ENCODE results near the gene GPR89A. TPM values are rescaled to one million over a fixed set of nuclear protein-coding genes. Genes with fewer than 3 reads are reported as not detected.

Gene GPR89A
- total and polyA plus RNA-seq, 2 of the 8 experiments (the other 6 are each of a cell fraction or from before 2014, with no cell fraction given), result 26.8 to 46.6 TPM

DNA sequence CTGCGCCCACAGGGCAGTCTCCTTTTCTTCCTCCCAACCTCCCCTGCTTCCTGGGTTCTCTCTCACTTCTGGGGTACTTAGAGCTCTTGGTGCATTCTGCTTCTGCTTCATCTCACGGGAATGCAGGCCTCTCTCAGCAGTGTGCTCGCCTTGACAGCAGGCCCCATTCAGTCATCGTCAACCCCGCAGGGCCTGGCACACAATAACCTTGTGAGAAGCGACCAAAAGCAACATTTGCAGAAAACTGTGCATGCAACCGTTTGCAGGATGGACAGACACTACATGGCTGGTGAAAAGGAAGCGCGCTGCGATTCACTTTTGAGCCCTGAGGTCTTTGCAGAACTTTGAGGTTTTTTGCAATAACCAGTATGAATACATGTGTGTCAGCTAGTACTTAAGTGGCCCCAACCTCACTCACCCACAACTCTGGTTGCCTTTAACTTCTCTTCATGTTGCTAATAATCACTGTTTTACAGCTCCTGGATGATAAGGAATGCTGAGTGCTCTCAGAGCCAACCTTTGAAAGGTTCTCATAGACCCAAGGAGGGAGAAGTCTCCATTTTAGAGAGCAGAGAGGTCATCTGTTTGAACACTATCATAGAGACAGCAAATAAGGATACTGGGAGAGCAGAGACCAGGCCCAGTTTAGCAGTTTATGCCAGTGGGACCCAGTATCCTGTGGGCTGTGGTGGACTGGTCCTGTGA is 109.0 kb downstream of the GPR89A start:
- Histone ChIP-seq H3K27me3 (replicated peaks in 1 of 4; ENCODE audit: control insufficient read depth in 3 of 4, extremely low read depth in 1 of 4, insufficient read depth in 3 of 4, low read length in 3 of 4) (peaks cover 0 to 7% (median 7%) of the 10 kb centered on the region in 4 experiments; a peak in 5 of 7 replicates), H2BK5ac (ENCODE audit: low read depth, low read length) (no peak overlapping the region), H3K9me3 (ENCODE audit: insufficient read depth in 2 of 2, low read depth in 1 of 2, low read length in 1 of 2) (no peaks in the 10 kb centered on the region), H3K56ac (replicated peaks; ENCODE audit: insufficient read length, low read depth, low read length) (no peak overlapping the region), H3K4ac (replicated peaks; ENCODE audit: insufficient read length, low read depth, low read length) (no peak overlapping the region), H3K23ac (ENCODE audit: insufficient read length) (no peak overlapping the region), H4K91ac (replicated peaks; ENCODE audit: insufficient read length, low read length) (no peak overlapping the region), H4K8ac (ENCODE audit: extremely low read depth, insufficient read depth, low read length) (no peak overlapping the region), H3K79me2 (ENCODE audit: control insufficient read depth in 1 of 2, insufficient read depth in 2 of 2, low read length in 2 of 2) (no peaks in the 10 kb centered on the region), H3K18ac (ENCODE audit: extremely low read depth, low read length) (no peak overlapping the region), H3K79me1 (ENCODE audit: low read depth, low read length) (no peaks in the 10 kb centered on the region), H2BK20ac (ENCODE audit: low read length) (no peak overlapping the region), H3K4me3 (ENCODE audit: extremely low read depth in 1 of 4, insufficient read depth in 2 of 4, low read depth in 3 of 4, low read length in 4 of 4) (no peak overlapping the region), H3K4me2 (ENCODE audit: insufficient read depth in 1 of 2, low read depth in 2 of 2, low read length in 2 of 2) (no peak overlapping the region), H3K9ac (replicated peaks in 1 of 4; ENCODE audit: extremely low read depth in 1 of 4, low read depth in 3 of 4, low read length in 3 of 4) (0 out of 7 replicates have a peak overlapping the region, but pooled peaks of 1 of the 4 experiments have one; percentile 2), H2AK5ac (ENCODE audit: low read depth, low read length) (no peak overlapping the region), H2BK120ac (replicated peaks; ENCODE audit: low read depth, low read length) (no peak overlapping the region), H2BK12ac (ENCODE audit: low read depth, low read length) (no peak overlapping the region), H2BK15ac (ENCODE audit: low read length) (no peak overlapping the region), H4K5ac (ENCODE audit: insufficient read length, low read depth, low read length) (no peak overlapping the region), H3K27ac (ENCODE audit: low read depth, low read length) (no peak overlapping the region), H3K23me2 (ENCODE audit: low read depth, low read length) (peaks cover 2% of the 10 kb centered on the region; the same call in 1 of the 2 replicates), H3K36me3 (ENCODE audit: control insufficient read depth in 2 of 4, insufficient read depth in 4 of 4, low read length in 3 of 4) (no peaks in the 10 kb centered on the region), H4K20me1 (replicated peaks in 1 of 2; ENCODE audit: control insufficient read depth in 1 of 2, insufficient read depth in 2 of 2, low read length in 2 of 2) (no peaks in the 10 kb centered on the region), H3K14ac (ENCODE audit: insufficient read length) (no peak overlapping the region), H3K4me1 (replicated peaks in 1 of 4; ENCODE audit: control insufficient read depth in 3 of 4, insufficient read depth in 4 of 4, low read length in 3 of 4) (no peaks in the 10 kb centered on the region; a peak in 2 of 7 replicates), H2AFZ (ENCODE audit: low read length) (no peak overlapping the region; the same call in 1 of the 2 replicates)
- POLR2A ChIA-PET (ENCODE audit: partially characterized antibody), result interaction anchor here (1.0 kb wide), 1 partner anchor 10 kb away, joined by 4 read pairs; the partner anchor contains the start of gene PDZK1
- no peak for FAIRE-seq
- CTCF ChIA-PET (ENCODE audit: partially characterized antibody), result no interaction called here
- DNase-seq (ENCODE audit: low read depth in 1 of 2, low spot score in 2 of 2), result no peak
- TF ChIP-seq SRF (IDR thresholded peaks at IDR 0.05; ENCODE audit: low read depth, low read length) (no peak), CHD2 (IDR thresholded peaks at IDR 0.05; ENCODE audit: low read length) (no peak), MAFK (IDR thresholded peaks at IDR 0.05; ENCODE audit: low read depth, low read length) (no peak), RFX5 (IDR thresholded peaks at IDR 0.05; ENCODE audit: borderline replicate concordance, low read depth, low read length) (no peak), SIX5 (IDR thresholded peaks at IDR 0.05; ENCODE audit: low read depth, low read length) (no peak), POLR2AphosphoS5 (IDR thresholded peaks at IDR 0.05; ENCODE audit: low read depth, low read length) (no peak), JUND (IDR thresholded peaks at IDR 0.05; ENCODE audit: low read length) (no peak), GTF2F1 (IDR thresholded peaks at IDR 0.05; ENCODE audit: borderline replicate concordance, low read depth, low read length) (no peak)
- TF ChIP-seq, protein P1, sequence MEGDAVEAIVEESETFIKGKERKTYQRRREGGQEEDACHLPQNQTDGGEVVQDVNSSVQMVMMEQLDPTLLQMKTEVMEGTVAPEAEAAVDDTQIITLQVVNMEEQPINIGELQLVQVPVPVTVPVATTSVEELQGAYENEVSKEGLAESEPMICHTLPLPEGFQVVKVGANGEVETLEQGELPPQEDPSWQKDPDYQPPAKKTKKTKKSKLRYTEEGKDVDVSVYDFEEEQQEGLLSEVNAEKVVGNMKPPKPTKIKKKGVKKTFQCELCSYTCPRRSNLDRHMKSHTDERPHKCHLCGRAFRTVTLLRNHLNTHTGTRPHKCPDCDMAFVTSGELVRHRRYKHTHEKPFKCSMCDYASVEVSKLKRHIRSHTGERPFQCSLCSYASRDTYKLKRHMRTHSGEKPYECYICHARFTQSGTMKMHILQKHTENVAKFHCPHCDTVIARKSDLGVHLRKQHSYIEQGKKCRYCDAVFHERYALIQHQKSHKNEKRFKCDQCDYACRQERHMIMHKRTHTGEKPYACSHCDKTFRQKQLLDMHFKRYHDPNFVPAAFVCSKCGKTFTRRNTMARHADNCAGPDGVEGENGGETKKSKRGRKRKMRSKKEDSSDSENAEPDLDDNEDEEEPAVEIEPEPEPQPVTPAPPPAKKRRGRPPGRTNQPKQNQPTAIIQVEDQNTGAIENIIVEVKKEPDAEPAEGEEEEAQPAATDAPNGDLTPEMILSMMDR (IDR thresholded peaks at IDR 0.05; ENCODE audit: control extremely low read depth in 1 of 3, insufficient read depth in 1 of 3, low read depth in 1 of 3, low read length in 3 of 3), result no peak
- WGBS, 2 experiments (ENCODE audit: extremely low coverage in 1 of 2, insufficient coverage in 1 of 2, insufficient read length in 1 of 2, insufficient replicate concordance in 2 of 2, low coverage in 1 of 2, low lambda C conversion rate in 2 of 2, missing lambda C conversion rate in 1 of 2), result 77% methylated on average over 10 of the region's 10 CpGs; no CpG with 5 or more reads in 1 of the 2 experiments

All from H1 (cell line).